GM23338 (cell line): ENCODE measurements around the gene HBM. TPM values are rescaled to one million over a fixed set of nuclear protein-coding genes. Genes with fewer than 3 reads are reported as not detected.

Experiments used
- ATAC-seq: fragments of 200-7000 bp; cut with Tn5 transposase; 3 replicates; pipeline ENCODE4 v1.9.1; 2020
- DNase-seq: peaks from one replicate; pipeline ENCODE4 v3.0.0-alpha.2; 2015; ENCODE audit warnings: low spot score
- H2AFZ ChIP-seq: fragments of 200-600 bp; sonication (generic); 2 replicates; pipeline ENCODE4 v1.8.0; 2016; ENCODE audit warnings: antibody characterized with exemption, mild to moderate bottlenecking, moderate library complexity
- H3F3A ChIP-seq: fragments of 200-600 bp; sonication (generic); replicated peaks from 2 replicates; pipeline ENCODE4 v1.8.0; 2017; ENCODE audit warnings: antibody characterized with exemption, mixed run types, low read depth
- H3K27ac ChIP-seq: fragments of 200-600 bp; sonication (generic); 2 replicates; pipeline ENCODE4 v1.6.1; 2016; ENCODE audit warnings: low read depth
- H3K27me3 ChIP-seq: fragments of 200-600 bp; sonication (generic); 2 replicates; pipeline ENCODE4 v1.8.0; 2016; ENCODE audit warnings: mild to moderate bottlenecking, mixed run types, moderate library complexity; ENCODE audit not compliant: insufficient read depth
- H3K36me3 ChIP-seq: fragments of 200-600 bp; sonication (generic); 2 replicates; pipeline ENCODE4 v1.8.0; 2016; ENCODE audit warnings: mild to moderate bottlenecking; ENCODE audit not compliant: insufficient read depth
- H3K4me1 ChIP-seq: fragments of 200-600 bp; sonication (generic); 2 replicates; pipeline ENCODE4 v1.8.0; 2016; ENCODE audit warnings: mild to moderate bottlenecking, moderate library complexity; ENCODE audit not compliant: insufficient read depth
- H3K4me2 ChIP-seq: fragments of 200-600 bp; sonication (generic); 2 replicates; pipeline ENCODE4 v1.7.1; 2017; ENCODE audit warnings: mixed run types
- H3K4me3 ChIP-seq: fragments of 200-600 bp; sonication (generic); 2 replicates; pipeline ENCODE4 v1.6.1; 2016; ENCODE audit warnings: mixed run types
- H3K79me2 ChIP-seq: fragments of 200-600 bp; sonication (generic); replicated peaks from 2 replicates; pipeline ENCODE4 v1.8.0; 2017; ENCODE audit warnings: mild to moderate bottlenecking; ENCODE audit not compliant: insufficient read depth
- H3K9me2 ChIP-seq: fragments of 200-600 bp; sonication (generic); 2 replicates; pipeline ENCODE4 v1.8.0; 2017; ENCODE audit not compliant: insufficient read depth
- H4K20me1 ChIP-seq: fragments of 200-600 bp; sonication (generic); replicated peaks from 2 replicates; pipeline ENCODE4 v1.8.0; 2017; ENCODE audit warnings: mild to moderate bottlenecking; ENCODE audit not compliant: insufficient read depth
- H3K27ac Mint-ChIP-seq: 2 replicates; pipeline ENCODE4 v1.8.0; 2020; ENCODE audit warnings: inconsistent platforms, mild to moderate bottlenecking, moderate library complexity, mixed read lengths
- H3K27me3 Mint-ChIP-seq: 3 replicates; pipeline ENCODE4 v1.8.0; 2022; ENCODE audit warnings: low read depth, mild to moderate bottlenecking, moderate library complexity, mixed read lengths, inconsistent platforms; ENCODE audit not compliant: insufficient read depth, poor library complexity
- H3K36me3 Mint-ChIP-seq: 3 replicates; pipeline ENCODE4 v1.8.0; 2021; ENCODE audit warnings: low read depth, mild to moderate bottlenecking, inconsistent platforms, moderate library complexity, mixed read lengths
- H3K4me1 Mint-ChIP-seq: 3 replicates; pipeline ENCODE4 v1.8.0; 2020; ENCODE audit warnings: mild to moderate bottlenecking, inconsistent platforms, mixed read lengths
- H3K4me3 Mint-ChIP-seq: 3 replicates; pipeline ENCODE4 v1.8.0; 2021; ENCODE audit warnings: moderate library complexity, mild to moderate bottlenecking, inconsistent platforms, mixed read lengths
- H3K9me3 Mint-ChIP-seq: 3 replicates; pipeline ENCODE4 v1.8.0; 2020; ENCODE audit warnings: moderate library complexity, mild to moderate bottlenecking, inconsistent platforms, mixed read lengths
- CREB1 ChIP-seq: fragments of 250-450 bp; sonication (Bioruptor Pico); IDR thresholded peaks from 2 replicates; pipeline ENCODE4 v1.5.0; 2020; ENCODE audit warnings: low read depth, mild to moderate bottlenecking, moderate library complexity
- EZH2 ChIP-seq: fragments of 200-600 bp; sonication (generic); IDR thresholded peaks from one replicate; pipeline ENCODE4 v1.8.0; 2017; ENCODE audit warnings: antibody characterized with exemption, mild to moderate bottlenecking, low read depth; ENCODE audit not compliant: unreplicated experiment
- polyA plus RNA-seq: library from polyadenylated mRNA; unstranded; fragments of >200 nt; fragmentation: Nextera tagmentation; extraction: Ambion mirVana; gene quantifications from 2 replicates; pipeline ENCODE4 v1.2.1, GENCODE V29; 2016
- total RNA-seq: library from RNA; depleted of rRNA; stranded (reverse); fragments of >200 nt; shearing (Covaris generic); gene quantifications from 2 replicates; pipeline ENCODE4 v1.2.3, GENCODE V29; 2014
- TF ChIP-seq, protein P1 (sequence below): fragments of 250-450 bp; sonication (Bioruptor Pico); IDR thresholded peaks from 2 replicates; pipeline ENCODE4 v1.5.0; 2020; ENCODE audit warnings: mild to moderate bottlenecking, moderate library complexity
- TF ChIP-seq, protein P2 (sequence below), 2 experiments: fragments of 200-600 bp in 1 of 2; sonication (generic) in 1 of 2; conservative IDR thresholded peaks; 2 replicates each; pipeline versions ENCODE4 v1.5.1 to v1.6.1; 2016 to 2017; ENCODE audit warnings: antibody characterized with exemption in 2 of 2, low read depth in 2 of 2, mild to moderate bottlenecking in 2 of 2, moderate library complexity in 1 of 2
- TF ChIP-seq, protein P3 (sequence below): IDR thresholded peaks from one replicate; pipeline ENCODE4 v1.6.1; 2018; ENCODE audit warnings: antibody characterized with exemption; ENCODE audit not compliant: unreplicated experiment

The HBM gene
- total and polyA plus RNA-seq, 2 experiments from 2014 or later = not detected

DNA sequence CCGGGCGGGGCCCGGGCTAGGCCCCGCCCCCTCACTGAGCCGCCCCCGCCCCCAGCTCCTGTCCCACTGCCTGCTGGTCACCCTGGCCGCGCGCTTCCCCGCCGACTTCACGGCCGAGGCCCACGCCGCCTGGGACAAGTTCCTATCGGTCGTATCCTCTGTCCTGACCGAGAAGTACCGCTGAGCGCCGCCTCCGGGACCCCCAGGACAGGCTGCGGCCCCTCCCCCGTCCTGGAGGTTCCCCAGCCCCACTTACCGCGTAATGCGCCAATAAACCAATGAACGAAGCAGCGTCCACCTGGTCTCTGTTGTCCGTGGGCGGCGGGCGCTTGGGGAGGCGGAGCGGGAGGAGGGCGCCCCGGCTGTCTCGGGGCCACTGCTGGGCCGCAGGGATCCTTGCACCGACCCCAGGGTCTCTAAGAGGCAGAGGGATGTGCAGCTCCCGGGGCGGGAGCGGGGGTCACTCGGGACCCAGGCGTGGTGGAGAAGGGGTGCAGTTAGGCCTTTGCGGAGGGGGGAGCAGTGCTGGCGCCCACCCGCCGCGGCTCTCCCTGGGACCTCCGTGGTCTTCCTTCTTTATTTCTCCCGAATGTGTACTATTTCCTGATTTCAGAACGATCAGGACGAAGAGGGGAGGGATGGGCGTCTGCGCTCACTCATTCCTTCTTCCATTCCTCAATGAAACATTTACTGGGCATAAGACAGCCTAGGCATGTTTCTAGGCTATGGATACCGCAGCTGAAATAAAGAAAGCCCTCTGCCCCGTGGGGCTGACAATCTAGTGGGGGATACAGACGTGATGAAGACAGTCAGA lies 11.4 kb upstream of the HBM start:
- H2AFZ ChIP-seq = peak overlapping the region; percentile 99
- H3K36me3 Mint-ChIP-seq = no peaks in the 10 kb centered on the region
- no peaks in the 10 kb centered on the region for H3K36me3 ChIP-seq
- 0 out of 2 replicates have a peak, but pooled peaks cover 3% of the 10 kb centered on the region for H4K20me1 ChIP-seq
- H3K27me3 ChIP-seq = peaks cover 77% of the 10 kb centered on the region
- 0 out of 2 replicates have a peak, but pooled peaks cover 6% of the 10 kb centered on the region for H3F3A ChIP-seq
- DNase-seq (peak; percentile 69), ATAC-seq (peak; percentile 47)
- no peak overlapping the region for H3K27ac Mint-ChIP-seq
- TF ChIP-seq, protein P1, sequence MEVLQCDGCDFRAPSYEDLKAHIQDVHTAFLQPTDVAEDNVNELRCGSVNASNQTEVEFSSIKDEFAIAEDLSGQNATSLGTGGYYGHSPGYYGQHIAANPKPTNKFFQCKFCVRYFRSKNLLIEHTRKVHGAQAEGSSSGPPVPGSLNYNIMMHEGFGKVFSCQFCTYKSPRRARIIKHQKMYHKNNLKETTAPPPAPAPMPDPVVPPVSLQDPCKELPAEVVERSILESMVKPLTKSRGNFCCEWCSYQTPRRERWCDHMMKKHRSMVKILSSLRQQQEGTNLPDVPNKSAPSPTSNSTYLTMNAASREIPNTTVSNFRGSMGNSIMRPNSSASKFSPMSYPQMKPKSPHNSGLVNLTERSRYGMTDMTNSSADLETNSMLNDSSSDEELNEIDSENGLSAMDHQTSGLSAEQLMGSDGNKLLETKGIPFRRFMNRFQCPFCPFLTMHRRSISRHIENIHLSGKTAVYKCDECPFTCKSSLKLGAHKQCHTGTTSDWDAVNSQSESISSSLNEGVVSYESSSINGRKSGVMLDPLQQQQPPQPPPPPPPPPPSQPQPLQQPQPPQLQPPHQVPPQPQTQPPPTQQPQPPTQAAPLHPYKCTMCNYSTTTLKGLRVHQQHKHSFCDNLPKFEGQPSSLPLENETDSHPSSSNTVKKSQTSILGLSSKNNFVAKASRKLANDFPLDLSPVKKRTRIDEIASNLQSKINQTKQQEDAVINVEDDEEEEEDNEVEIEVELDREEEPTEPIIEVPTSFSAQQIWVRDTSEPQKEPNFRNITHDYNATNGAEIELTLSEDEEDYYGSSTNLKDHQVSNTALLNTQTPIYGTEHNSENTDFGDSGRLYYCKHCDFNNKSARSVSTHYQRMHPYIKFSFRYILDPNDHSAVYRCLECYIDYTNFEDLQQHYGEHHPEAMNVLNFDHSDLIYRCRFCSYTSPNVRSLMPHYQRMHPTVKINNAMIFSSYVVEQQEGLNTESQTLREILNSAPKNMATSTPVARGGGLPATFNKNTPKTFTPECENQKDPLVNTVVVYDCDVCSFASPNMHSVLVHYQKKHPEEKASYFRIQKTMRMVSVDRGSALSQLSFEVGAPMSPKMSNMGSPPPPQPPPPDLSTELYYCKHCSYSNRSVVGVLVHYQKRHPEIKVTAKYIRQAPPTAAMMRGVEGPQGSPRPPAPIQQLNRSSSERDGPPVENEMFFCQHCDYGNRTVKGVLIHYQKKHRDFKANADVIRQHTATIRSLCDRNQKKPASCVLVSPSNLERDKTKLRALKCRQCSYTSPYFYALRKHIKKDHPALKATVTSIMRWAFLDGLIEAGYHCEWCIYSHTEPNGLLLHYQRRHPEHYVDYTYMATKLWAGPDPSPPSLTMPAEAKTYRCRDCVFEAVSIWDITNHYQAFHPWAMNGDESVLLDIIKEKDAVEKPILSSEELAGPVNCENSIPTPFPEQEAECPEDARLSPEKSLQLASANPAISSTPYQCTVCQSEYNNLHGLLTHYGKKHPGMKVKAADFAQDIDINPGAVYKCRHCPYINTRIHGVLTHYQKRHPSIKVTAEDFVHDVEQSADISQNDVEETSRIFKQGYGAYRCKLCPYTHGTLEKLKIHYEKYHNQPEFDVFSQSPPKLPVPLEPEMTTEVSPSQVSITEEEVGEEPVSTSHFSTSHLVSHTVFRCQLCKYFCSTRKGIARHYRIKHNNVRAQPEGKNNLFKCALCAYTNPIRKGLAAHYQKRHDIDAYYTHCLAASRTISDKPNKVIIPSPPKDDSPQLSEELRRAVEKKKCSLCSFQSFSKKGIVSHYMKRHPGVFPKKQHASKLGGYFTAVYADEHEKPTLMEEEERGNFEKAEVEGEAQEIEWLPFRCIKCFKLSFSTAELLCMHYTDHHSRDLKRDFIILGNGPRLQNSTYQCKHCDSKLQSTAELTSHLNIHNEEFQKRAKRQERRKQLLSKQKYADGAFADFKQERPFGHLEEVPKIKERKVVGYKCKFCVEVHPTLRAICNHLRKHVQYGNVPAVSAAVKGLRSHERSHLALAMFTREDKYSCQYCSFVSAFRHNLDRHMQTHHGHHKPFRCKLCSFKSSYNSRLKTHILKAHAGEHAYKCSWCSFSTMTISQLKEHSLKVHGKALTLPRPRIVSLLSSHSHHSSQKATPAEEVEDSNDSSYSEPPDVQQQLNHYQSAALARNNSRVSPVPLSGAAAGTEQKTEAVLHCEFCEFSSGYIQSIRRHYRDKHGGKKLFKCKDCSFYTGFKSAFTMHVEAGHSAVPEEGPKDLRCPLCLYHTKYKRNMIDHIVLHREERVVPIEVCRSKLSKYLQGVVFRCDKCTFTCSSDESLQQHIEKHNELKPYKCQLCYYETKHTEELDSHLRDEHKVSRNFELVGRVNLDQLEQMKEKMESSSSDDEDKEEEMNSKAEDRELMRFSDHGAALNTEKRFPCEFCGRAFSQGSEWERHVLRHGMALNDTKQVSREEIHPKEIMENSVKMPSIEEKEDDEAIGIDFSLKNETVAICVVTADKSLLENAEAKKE = no peak
- TF ChIP-seq CREB1 (CRISPR knock-in tag) (no peak), EZH2 (peak; percentile 65)
- TF ChIP-seq, protein P2, sequence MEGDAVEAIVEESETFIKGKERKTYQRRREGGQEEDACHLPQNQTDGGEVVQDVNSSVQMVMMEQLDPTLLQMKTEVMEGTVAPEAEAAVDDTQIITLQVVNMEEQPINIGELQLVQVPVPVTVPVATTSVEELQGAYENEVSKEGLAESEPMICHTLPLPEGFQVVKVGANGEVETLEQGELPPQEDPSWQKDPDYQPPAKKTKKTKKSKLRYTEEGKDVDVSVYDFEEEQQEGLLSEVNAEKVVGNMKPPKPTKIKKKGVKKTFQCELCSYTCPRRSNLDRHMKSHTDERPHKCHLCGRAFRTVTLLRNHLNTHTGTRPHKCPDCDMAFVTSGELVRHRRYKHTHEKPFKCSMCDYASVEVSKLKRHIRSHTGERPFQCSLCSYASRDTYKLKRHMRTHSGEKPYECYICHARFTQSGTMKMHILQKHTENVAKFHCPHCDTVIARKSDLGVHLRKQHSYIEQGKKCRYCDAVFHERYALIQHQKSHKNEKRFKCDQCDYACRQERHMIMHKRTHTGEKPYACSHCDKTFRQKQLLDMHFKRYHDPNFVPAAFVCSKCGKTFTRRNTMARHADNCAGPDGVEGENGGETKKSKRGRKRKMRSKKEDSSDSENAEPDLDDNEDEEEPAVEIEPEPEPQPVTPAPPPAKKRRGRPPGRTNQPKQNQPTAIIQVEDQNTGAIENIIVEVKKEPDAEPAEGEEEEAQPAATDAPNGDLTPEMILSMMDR (conservative IDR thresholded peaks at IDR 0.05; ENCODE audit: low read depth in 2 of 2) = no peak
- TF ChIP-seq, protein P3, sequence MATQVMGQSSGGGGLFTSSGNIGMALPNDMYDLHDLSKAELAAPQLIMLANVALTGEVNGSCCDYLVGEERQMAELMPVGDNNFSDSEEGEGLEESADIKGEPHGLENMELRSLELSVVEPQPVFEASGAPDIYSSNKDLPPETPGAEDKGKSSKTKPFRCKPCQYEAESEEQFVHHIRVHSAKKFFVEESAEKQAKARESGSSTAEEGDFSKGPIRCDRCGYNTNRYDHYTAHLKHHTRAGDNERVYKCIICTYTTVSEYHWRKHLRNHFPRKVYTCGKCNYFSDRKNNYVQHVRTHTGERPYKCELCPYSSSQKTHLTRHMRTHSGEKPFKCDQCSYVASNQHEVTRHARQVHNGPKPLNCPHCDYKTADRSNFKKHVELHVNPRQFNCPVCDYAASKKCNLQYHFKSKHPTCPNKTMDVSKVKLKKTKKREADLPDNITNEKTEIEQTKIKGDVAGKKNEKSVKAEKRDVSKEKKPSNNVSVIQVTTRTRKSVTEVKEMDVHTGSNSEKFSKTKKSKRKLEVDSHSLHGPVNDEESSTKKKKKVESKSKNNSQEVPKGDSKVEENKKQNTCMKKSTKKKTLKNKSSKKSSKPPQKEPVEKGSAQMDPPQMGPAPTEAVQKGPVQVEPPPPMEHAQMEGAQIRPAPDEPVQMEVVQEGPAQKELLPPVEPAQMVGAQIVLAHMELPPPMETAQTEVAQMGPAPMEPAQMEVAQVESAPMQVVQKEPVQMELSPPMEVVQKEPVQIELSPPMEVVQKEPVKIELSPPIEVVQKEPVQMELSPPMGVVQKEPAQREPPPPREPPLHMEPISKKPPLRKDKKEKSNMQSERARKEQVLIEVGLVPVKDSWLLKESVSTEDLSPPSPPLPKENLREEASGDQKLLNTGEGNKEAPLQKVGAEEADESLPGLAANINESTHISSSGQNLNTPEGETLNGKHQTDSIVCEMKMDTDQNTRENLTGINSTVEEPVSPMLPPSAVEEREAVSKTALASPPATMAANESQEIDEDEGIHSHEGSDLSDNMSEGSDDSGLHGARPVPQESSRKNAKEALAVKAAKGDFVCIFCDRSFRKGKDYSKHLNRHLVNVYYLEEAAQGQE = no peak
- H3K4me3 ChIP-seq = peak overlapping the region; percentile 85
- H3K4me1 ChIP-seq = peaks cover 5% of the 10 kb centered on the region; the same call in 1 of the 2 replicates
- peaks cover 32% of the 10 kb centered on the region for H3K27me3 Mint-ChIP-seq
- no peaks in the 10 kb centered on the region for H3K9me2 ChIP-seq
- H3K27ac ChIP-seq = no peak overlapping the region
- peak overlapping the region; percentile 82 for H3K4me3 Mint-ChIP-seq
- no peaks in the 10 kb centered on the region for H3K79me2 ChIP-seq
- H3K4me2 ChIP-seq = peak overlapping the region; percentile 98
- H3K4me1 Mint-ChIP-seq = peaks cover 5% of the 10 kb centered on the region; the same call in 2 of the 3 replicates
- peaks cover 4% of the 10 kb centered on the region; the same call in 2 of the 3 replicates for H3K9me3 Mint-ChIP-seq
